ENCODE results near the gene ALG2. TPM values are rescaled to one million over a fixed set of nuclear protein-coding genes. Genes with fewer than 3 reads are reported as not detected.

Gene ALG2
- polyA plus RNA-seq, 1 donor from 2014 or later, result 15.8 TPM

DNA sequence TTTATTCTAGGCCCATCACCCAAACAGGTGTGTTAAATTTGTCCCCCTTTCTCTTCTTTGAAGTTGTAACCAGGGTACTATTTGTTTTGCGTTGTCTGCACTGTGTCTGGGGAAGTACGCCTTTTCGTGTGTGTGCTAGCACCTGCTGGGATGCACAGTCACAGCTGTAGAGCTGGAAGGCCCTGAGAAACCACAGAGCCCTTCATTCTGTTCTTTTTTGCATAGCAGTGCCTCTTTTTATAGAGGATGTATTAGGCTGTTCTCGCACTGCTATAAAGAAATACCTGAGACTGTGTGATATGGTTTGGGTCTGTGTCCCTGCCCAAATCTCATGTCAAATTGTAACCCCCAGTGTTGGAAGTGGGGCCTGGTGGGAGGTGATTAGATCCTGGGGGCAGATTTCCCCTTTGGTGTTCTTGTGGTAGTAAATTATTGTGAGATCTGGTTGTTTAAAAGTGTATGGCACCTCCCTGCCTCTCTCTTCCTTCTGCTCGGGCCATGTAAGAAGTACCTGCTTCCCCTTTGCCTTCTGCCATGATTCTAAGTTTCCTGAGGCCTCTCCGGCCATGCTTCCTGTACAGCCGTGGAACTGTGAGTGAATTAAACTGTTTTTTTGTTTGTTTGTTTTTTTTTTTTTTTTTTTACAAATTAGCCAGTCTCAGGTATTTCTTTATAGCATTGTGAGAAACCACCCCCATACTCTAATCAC is 14.3 kb upstream of the ALG2 start:
- H3K4me3 ChIP-seq (ENCODE audit: low read length), result no peak overlapping the region
- no peaks in the 10 kb centered on the region for H4K20me1 ChIP-seq (ENCODE audit: insufficient read depth)
- H3F3A ChIP-seq (ENCODE audit: insufficient read depth, low read length, poor library complexity, severe bottlenecking), result no peaks in the 10 kb centered on the region
- no peaks in the 10 kb centered on the region for H3K79me2 ChIP-seq (replicated peaks; ENCODE audit: insufficient read depth, low read length)
- no peak overlapping the region for H2AFZ ChIP-seq (ENCODE audit: low read depth, low read length)
- no peaks in the 10 kb centered on the region for H3K27me3 ChIP-seq (ENCODE audit: insufficient read depth, low read depth, low read length)
- peaks cover 9% of the 10 kb centered on the region for H3K36me3 ChIP-seq (ENCODE audit: insufficient read depth, low read length)
- TF ChIP-seq SMC3 (conservative IDR thresholded peaks at IDR 0.05; ENCODE audit: poor library complexity) (no peak), EP300 (conservative IDR thresholded peaks at IDR 0.05; ENCODE audit: poor library complexity, severe bottlenecking) (no peak), TAF1 (IDR thresholded peaks at IDR 0.05; ENCODE audit: low read depth) (no peak), RAD21 (conservative IDR thresholded peaks at IDR 0.05) (no peak), EZH2 (IDR thresholded peaks at IDR 0.05; ENCODE audit: borderline replicate concordance, insufficient read depth, low read length, poor library complexity, severe bottlenecking) (no peak)
- TF ChIP-seq, protein P1, sequence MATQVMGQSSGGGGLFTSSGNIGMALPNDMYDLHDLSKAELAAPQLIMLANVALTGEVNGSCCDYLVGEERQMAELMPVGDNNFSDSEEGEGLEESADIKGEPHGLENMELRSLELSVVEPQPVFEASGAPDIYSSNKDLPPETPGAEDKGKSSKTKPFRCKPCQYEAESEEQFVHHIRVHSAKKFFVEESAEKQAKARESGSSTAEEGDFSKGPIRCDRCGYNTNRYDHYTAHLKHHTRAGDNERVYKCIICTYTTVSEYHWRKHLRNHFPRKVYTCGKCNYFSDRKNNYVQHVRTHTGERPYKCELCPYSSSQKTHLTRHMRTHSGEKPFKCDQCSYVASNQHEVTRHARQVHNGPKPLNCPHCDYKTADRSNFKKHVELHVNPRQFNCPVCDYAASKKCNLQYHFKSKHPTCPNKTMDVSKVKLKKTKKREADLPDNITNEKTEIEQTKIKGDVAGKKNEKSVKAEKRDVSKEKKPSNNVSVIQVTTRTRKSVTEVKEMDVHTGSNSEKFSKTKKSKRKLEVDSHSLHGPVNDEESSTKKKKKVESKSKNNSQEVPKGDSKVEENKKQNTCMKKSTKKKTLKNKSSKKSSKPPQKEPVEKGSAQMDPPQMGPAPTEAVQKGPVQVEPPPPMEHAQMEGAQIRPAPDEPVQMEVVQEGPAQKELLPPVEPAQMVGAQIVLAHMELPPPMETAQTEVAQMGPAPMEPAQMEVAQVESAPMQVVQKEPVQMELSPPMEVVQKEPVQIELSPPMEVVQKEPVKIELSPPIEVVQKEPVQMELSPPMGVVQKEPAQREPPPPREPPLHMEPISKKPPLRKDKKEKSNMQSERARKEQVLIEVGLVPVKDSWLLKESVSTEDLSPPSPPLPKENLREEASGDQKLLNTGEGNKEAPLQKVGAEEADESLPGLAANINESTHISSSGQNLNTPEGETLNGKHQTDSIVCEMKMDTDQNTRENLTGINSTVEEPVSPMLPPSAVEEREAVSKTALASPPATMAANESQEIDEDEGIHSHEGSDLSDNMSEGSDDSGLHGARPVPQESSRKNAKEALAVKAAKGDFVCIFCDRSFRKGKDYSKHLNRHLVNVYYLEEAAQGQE (IDR thresholded peaks at IDR 0.05; ENCODE audit: borderline replicate concordance), result no peak
- H3K9me2 ChIP-seq (ENCODE audit: insufficient read depth, low read length), result no peaks in the 10 kb centered on the region
- H3K9ac ChIP-seq (ENCODE audit: low read length), result no peak overlapping the region
- no peaks in the 10 kb centered on the region for H3K9me3 ChIP-seq (ENCODE audit: low read length)
- H3K4me2 ChIP-seq (ENCODE audit: low read length), result no peak overlapping the region
- H3K27ac ChIP-seq (ENCODE audit: low read length), result no peak overlapping the region

- H3K79me2 ChIP-seq (replicated peaks; ENCODE audit: insufficient read depth, low read length), result no peaks in the 10 kb centered on the region
- no peak overlapping the region for H3K4me2 ChIP-seq (ENCODE audit: low read length)
- TF ChIP-seq, protein P1 (IDR thresholded peaks at IDR 0.05; ENCODE audit: borderline replicate concordance), result no peak
- TF ChIP-seq SMC3 (conservative IDR thresholded peaks at IDR 0.05; ENCODE audit: poor library complexity), result no peak
- TF ChIP-seq MXI1 (conservative IDR thresholded peaks at IDR 0.05; ENCODE audit: poor library complexity, severe bottlenecking), result no peak
- TF ChIP-seq EZH2 (IDR thresholded peaks at IDR 0.05; ENCODE audit: borderline replicate concordance, insufficient read depth, low read length, poor library complexity, severe bottlenecking), result no peak
- TF ChIP-seq RAD21 (conservative IDR thresholded peaks at IDR 0.05), result no peak
- TF ChIP-seq, protein P2, sequence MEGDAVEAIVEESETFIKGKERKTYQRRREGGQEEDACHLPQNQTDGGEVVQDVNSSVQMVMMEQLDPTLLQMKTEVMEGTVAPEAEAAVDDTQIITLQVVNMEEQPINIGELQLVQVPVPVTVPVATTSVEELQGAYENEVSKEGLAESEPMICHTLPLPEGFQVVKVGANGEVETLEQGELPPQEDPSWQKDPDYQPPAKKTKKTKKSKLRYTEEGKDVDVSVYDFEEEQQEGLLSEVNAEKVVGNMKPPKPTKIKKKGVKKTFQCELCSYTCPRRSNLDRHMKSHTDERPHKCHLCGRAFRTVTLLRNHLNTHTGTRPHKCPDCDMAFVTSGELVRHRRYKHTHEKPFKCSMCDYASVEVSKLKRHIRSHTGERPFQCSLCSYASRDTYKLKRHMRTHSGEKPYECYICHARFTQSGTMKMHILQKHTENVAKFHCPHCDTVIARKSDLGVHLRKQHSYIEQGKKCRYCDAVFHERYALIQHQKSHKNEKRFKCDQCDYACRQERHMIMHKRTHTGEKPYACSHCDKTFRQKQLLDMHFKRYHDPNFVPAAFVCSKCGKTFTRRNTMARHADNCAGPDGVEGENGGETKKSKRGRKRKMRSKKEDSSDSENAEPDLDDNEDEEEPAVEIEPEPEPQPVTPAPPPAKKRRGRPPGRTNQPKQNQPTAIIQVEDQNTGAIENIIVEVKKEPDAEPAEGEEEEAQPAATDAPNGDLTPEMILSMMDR (IDR thresholded peaks at IDR 0.05; ENCODE audit: poor library complexity, severe bottlenecking), result no peak
- TF ChIP-seq TAF1 (IDR thresholded peaks at IDR 0.05; ENCODE audit: low read depth), result no peak
- TF ChIP-seq POLR2AphosphoS5 (IDR thresholded peaks at IDR 0.05), result no peak
- TF ChIP-seq EP300 (conservative IDR thresholded peaks at IDR 0.05; ENCODE audit: poor library complexity, severe bottlenecking), result no peak
- no peak overlapping the region for H3K9ac ChIP-seq (ENCODE audit: low read length)
- H2AFZ ChIP-seq (ENCODE audit: low read depth, low read length), result no peak overlapping the region
- H3K4me3 ChIP-seq (ENCODE audit: low read length), result no peak overlapping the region
- H3K27ac ChIP-seq (ENCODE audit: low read length), result no peak overlapping the region
- no peaks in the 10 kb centered on the region for H3F3A ChIP-seq (ENCODE audit: insufficient read depth, low read length, poor library complexity, severe bottlenecking)
- H3K27me3 ChIP-seq (ENCODE audit: insufficient read depth, low read depth, low read length), result no peaks in the 10 kb centered on the region
- no peaks in the 10 kb centered on the region for H4K20me1 ChIP-seq (ENCODE audit: insufficient read depth)
- H3K36me3 ChIP-seq (ENCODE audit: insufficient read depth, low read length), result peaks cover 18% of the 10 kb centered on the region
- no peaks in the 10 kb centered on the region for H3K9me3 ChIP-seq (ENCODE audit: low read length)
- no peaks in the 10 kb centered on the region for H3K9me2 ChIP-seq (ENCODE audit: insufficient read depth, low read length)
Observed at GRCh38 chr9:99235069-99235468, 13.3 kb upstream of the ALG2 start.
